ENCODE data around the gene TSC2.

The TSC2 gene

DNA sequence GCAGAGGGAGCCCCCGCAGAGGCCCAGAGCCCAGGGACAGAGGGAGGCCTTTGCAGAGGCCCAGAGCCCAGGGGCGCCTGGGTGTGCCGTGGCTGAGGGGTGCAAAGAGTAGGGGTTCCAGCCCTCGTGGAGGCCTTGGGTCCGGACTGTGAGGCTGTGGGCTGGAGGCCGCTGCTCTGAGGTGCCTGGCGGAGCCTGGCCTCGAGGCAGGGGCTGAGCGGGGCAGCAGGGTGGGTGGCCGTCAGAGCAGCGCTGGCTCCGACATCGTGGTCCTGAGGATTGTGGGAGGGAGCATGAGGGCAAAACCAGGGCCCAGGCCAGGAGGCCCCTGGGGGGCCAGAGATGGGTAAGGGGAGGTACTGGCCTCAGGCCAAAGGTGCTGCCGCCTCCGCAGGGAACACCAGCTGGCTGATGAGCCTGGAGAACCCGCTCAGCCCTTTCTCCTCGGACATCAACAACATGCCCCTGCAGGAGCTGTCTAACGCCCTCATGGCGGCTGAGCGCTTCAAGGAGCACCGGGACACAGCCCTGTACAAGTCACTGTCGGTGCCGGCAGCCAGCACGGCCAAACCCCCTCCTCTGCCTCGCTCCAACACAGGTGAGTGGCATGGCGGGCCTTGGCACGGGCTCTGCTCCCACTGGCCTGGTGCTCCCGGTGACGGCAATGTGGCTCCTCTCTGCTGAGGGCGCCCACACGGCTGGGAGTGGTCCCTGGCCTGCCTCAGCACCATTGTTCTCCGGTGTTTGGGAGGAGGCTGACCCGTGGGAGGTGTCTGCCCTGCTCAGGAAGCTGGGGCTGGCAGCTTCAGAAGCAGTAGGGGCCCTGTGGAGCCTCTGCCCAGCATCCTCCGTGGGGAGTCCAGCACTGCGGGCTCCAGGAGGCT, 33.7 kb downstream of the TSC2 start:
- in situ Hi-C loops (cut with HindIII; ENCODE audit: low sequenced_read_pairs), result no loop called here
- no peak for DNase-seq (ENCODE audit: low read depth, low spot score)
- TF ChIP-seq CTCF (IDR thresholded peaks at IDR 0.05; ENCODE audit: low read depth, low read length), result no peak
- no peak overlapping the region for H3K4me3 ChIP-seq (ENCODE audit: low read depth, low read length)

DNA sequence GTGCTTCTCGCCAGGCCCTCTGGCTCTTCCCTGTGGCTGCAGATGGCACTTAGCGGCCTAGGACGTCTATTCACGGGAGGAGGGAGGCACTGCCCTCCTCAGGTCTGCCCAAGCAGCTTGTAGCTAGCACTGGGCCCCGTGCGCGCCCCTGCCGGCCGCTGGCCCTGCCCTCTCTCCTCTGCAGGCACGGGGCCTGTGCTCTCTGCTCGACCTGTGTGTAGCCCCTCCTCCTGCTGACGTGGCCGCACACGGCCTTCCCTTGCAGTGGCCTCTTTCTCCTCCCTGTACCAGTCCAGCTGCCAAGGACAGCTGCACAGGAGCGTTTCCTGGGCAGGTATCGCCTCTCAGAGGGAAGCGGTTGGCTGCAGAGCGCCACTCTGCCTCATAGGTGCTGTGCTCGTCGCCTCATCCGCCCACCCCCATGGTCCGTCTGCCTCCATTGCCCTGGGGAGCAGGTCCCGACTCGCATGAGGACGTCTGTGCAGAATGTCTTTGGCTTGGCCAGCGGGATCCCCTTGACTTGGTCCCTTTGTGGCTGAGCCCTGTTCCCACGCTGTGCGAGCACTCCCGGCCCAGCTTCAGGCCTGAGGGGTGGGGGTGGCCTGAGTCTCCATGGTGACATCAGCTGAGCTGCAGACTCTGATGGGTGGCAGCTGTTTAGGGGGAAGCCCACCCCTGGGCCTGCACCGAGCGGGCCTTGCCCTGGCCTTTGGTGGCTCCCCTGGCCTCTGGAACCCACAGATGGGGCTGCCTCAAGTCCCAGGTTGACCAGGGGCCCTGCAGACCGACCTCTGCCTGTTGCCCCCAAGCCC, 34.6 kb downstream of the TSC2 start:
- H3K4me3 ChIP-seq (ENCODE audit: low read depth, low read length), result no peak overlapping the region
- DNase-seq (ENCODE audit: low read depth, low spot score), result no peak
- in situ Hi-C loops (cut with HindIII; ENCODE audit: low sequenced_read_pairs), result no loop called here
- TF ChIP-seq CTCF (IDR thresholded peaks at IDR 0.05; ENCODE audit: low read depth, low read length), result no peak

DNA sequence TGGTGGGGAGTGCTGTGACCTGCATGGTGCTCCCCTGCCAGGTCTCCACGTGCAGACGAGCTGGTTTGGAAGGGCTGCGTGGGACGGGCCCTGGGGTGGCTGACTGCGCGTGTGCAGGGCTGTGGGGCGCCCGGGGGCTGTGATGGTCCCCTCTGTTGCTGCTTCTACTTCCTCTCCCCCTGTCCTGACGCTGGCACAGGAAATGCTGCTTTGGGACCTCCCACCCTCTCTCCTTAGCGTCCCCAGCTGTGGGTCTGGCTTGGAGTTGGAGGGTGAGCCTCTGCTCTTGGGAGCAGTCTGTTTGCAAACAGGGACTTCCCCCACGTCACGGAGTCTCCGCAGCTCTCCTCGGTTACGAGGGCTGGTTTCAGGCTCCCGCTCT, 35.2 kb downstream of the TSC2 start:
- H3K4me3 ChIP-seq (ENCODE audit: low read depth, low read length), result no peak overlapping the region
- no peak for DNase-seq (ENCODE audit: low read depth, low spot score)
- TF ChIP-seq CTCF (IDR thresholded peaks at IDR 0.05; ENCODE audit: low read depth, low read length), result no peak
- in situ Hi-C loops (cut with HindIII; ENCODE audit: low sequenced_read_pairs), result no loop called here

DNA sequence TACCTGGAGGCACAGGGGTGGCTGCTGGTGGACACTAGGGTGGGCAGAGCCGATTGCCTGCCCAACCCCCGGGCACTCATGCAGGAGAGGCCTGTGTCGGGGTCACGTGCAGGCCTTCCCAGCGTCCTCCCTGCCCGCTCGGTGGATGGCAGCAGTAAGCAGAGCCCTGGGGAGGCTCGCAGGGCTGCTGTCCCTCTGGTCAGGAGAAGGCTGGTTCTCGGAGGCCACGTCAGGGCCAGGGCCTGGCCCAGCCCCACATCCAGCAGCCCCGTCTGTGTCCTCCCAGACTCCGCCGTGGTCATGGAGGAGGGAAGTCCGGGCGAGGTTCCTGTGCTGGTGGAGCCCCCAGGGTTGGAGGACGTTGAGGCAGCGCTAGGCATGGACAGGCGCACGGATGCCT, 35.6 kb downstream of the TSC2 start:
- DNase-seq (ENCODE audit: low read depth, low spot score), result no peak
- H3K4me3 ChIP-seq (ENCODE audit: low read depth, low read length), result no peak overlapping the region
- in situ Hi-C loops (cut with HindIII; ENCODE audit: low sequenced_read_pairs), result no loop called here
- TF ChIP-seq CTCF (IDR thresholded peaks at IDR 0.05; ENCODE audit: low read depth, low read length), result no peak

- in situ Hi-C loops (cut with HindIII; ENCODE audit: low sequenced_read_pairs), result no loop called here
- no peak overlapping the region for H3K4me3 ChIP-seq (ENCODE audit: low read depth, low read length)
- DNase-seq (ENCODE audit: low read depth, low spot score), result no peak
- no peak for TF ChIP-seq CTCF (IDR thresholded peaks at IDR 0.05; ENCODE audit: low read depth, low read length)
These were observed 36.3 kb downstream of the TSC2 start for GRCh38 chr16:2083876-2084780.

Data from astrocyte of the spinal cord (primary cell).